Choroid plexus epithelial cell (primary cell): Measurements from ENCODE around the gene EIPR1.

Source experiments
- DNase-seq: peaks from one replicate; pipeline ENCODE4 v3.0.0-alpha.2; 2010; ENCODE audit warnings: low read depth
- H3K4me3 ChIP-seq: 2 replicates; pipeline ENCODE4 v1.5.1; 2011; ENCODE audit warnings: low read depth, mild to moderate bottlenecking, control low read depth, low read length, moderate library complexity
- TF ChIP-seq, protein P1 (sequence below): conservative IDR thresholded peaks from 2 replicates; pipeline ENCODE4 v1.5.1; 2011; ENCODE audit warnings: low read depth, mild to moderate bottlenecking, control low read depth, inconsistent platforms, low read length, moderate library complexity

EIPR1 gene

GRCh38 chr2:3248754-3249475 lies 128.7 kb downstream of the EIPR1 start:
- no peak for DNase-seq
- TF ChIP-seq, protein P1, sequence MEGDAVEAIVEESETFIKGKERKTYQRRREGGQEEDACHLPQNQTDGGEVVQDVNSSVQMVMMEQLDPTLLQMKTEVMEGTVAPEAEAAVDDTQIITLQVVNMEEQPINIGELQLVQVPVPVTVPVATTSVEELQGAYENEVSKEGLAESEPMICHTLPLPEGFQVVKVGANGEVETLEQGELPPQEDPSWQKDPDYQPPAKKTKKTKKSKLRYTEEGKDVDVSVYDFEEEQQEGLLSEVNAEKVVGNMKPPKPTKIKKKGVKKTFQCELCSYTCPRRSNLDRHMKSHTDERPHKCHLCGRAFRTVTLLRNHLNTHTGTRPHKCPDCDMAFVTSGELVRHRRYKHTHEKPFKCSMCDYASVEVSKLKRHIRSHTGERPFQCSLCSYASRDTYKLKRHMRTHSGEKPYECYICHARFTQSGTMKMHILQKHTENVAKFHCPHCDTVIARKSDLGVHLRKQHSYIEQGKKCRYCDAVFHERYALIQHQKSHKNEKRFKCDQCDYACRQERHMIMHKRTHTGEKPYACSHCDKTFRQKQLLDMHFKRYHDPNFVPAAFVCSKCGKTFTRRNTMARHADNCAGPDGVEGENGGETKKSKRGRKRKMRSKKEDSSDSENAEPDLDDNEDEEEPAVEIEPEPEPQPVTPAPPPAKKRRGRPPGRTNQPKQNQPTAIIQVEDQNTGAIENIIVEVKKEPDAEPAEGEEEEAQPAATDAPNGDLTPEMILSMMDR, result no peak

GRCh38 chr2:3246928-3247714 lies 130.5 kb downstream of the EIPR1 start:
- TF ChIP-seq, protein P1, result no peak

More at GRCh38 chr2:3248754-3249475, 128.7 kb downstream of the EIPR1 start:
- H3K4me3 ChIP-seq, result no peak overlapping the region

GRCh38 chr2:3246406-3246805 lies 131.2 kb downstream of the EIPR1 start:
- no peak overlapping the region for H3K4me3 ChIP-seq
- no peak for DNase-seq
- TF ChIP-seq, protein P1, result no peak

More at GRCh38 chr2:3246928-3247714, 130.5 kb downstream of the EIPR1 start:
- DNase-seq, result no peak
- no peak overlapping the region for H3K4me3 ChIP-seq

DNA sequence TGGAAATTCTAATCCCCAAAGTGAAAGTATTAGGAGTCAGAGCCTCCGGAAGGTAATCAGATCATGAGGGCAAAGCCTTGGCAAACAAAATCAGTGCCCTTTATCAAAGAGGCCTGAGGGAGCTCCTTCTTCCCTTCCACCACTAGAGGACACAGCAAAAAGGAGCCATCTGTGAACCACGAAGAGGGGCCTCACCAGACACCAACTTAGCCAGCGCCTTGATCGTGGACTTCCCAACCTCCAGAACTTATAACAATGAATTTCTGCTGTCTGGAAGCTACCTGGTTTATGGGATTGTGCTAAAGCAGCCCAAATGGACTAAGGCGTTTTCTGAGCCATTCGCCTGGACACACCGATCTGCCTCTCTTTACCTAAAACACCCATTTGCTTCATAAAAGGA lies 133.1 kb downstream of the EIPR1 start:
- no peak for DNase-seq
- H3K4me3 ChIP-seq, result no peak overlapping the region
- TF ChIP-seq, protein P1, result no peak

- TF ChIP-seq, protein P1, result no peak
- DNase-seq, result no peak
- no peak overlapping the region for H3K4me3 ChIP-seq
Measured at GRCh38 chr2:3243804-3244203, 133.8 kb downstream of the EIPR1 start.

DNA sequence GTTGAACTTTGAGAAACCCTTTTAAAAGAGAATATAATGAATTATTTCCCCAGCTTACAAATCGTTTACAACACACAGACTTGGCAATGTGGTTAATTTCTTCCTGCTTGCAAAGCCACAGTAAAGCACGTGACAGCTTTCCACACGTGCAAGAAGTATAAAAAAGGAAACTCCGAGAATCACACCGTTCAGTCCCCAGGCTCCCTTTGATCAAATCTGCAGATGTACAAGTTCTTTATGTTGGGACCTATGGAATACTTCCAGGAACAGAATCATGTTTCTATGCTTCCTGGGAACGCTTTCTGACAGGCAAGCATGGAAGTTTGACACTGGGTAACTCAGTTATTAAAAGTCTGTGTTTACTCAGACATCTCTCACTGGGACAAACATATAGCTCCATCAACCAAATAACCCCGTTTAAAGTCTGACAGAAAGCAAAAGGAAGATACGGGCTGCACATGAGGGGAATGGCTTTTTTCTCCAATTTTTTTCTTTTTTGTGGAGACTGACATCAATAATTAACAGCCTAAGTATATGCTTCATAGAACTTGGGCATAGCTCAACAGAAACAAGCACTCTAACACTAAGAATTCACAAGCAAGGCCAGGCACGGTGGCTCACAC lies 134.8 kb downstream of the EIPR1 start:
- no peak overlapping the region for H3K4me3 ChIP-seq
- peak; percentile 17 for DNase-seq
- TF ChIP-seq, protein P1, result no peak
